Duodenal mucosa (tissue), 2 donors: ENCODE measurements around the gene NEMP2.

Experiments
- H3K27ac ChIP-seq: one replicate; pipeline ENCODE4 v1.7.0; 2013; ENCODE audit warnings: low read depth, low read length
- H3K27me3 ChIP-seq, 2 donors: one replicate each; pipeline ENCODE4 v1.7.0; 2013; ENCODE audit warnings: low read length in 2 of 2, control low read depth in 1 of 2; ENCODE audit not compliant: insufficient read depth in 2 of 2, control insufficient read depth in 1 of 2
- H3K36me3 ChIP-seq, 2 donors: one replicate each; pipeline ENCODE4 v1.7.0; 2013; ENCODE audit warnings: low read length in 2 of 2, control low read depth in 1 of 2; ENCODE audit not compliant: insufficient read depth in 2 of 2, control insufficient read depth in 1 of 2
- H3K4me1 ChIP-seq, 2 donors: one replicate each; pipeline ENCODE4 v1.7.0; 2013; ENCODE audit warnings: low read length in 2 of 2, control low read depth in 1 of 2; ENCODE audit not compliant: insufficient read depth in 2 of 2, control insufficient read depth in 1 of 2
- H3K4me3 ChIP-seq, 2 donors: one replicate each; pipeline ENCODE4 v1.7.0; 2013; ENCODE audit warnings: low read length in 2 of 2, low read depth in 1 of 2
- H3K9ac ChIP-seq, 2 donors: one replicate each; pipeline ENCODE4 v1.7.0; 2013; ENCODE audit warnings: low read length in 2 of 2, low read depth in 1 of 2
- H3K9me3 ChIP-seq, 2 donors: one replicate each; pipeline ENCODE4 v1.7.0; 2013; ENCODE audit warnings: low read length in 2 of 2, control low read depth in 1 of 2; ENCODE audit not compliant: control insufficient read depth in 1 of 2

The NEMP2 gene

DNA sequence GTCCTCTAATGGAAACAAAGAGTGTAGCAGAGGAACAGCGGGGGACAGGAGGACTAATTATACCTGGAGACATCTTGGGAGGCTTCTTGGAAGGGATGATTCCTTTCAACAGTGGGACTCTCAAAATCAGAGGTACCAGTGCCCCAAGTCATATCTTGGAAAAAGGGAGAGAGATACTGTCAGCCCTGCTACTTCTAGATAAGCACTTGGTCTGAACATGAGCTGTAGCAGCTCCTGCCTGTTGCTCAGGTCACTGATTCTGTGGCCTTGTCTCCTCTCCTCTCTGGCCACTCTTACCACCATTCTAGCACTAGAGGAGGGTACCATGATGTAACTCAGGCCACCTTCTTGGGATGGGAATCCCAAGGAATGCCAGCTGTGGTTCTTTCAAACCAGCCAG lies 71.9 kb downstream of the NEMP2 start:
- no peak overlapping the region for H3K9ac ChIP-seq
- peaks cover 5% of the 10 kb centered on the region in 2 donors for H3K4me1 ChIP-seq
- no peaks in the 10 kb centered on the region for H3K9me3 ChIP-seq
- H3K27me3 ChIP-seq, result no peaks in the 10 kb centered on the region
- no peak overlapping the region for H3K4me3 ChIP-seq
- H3K27ac ChIP-seq, result no peak overlapping the region
- H3K36me3 ChIP-seq, result no peaks in the 10 kb centered on the region

DNA sequence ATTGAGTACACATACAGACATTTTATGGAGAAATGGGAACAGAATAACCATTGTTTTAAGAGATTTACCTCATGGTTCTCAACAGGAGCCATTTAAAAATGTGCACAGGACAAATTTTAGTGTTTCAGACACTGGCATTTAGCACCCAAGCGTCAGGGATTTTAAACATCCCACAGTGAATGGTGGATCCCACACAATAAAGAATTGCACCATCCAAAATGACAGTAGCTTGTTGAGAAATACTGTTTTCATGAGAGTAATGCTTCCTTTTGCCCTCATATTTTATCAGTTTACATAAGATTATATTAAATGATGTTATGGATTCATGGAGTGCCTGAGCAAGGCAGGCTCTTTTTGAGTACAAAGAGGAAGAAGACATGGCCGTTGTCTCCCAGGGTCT lies 72.3 kb downstream of the NEMP2 start:
- peaks cover 5% of the 10 kb centered on the region in 2 donors for H3K4me1 ChIP-seq
- no peak overlapping the region for H3K4me3 ChIP-seq
- no peak overlapping the region for H3K27ac ChIP-seq
- H3K36me3 ChIP-seq, result no peaks in the 10 kb centered on the region
- no peak overlapping the region for H3K9ac ChIP-seq
- H3K27me3 ChIP-seq, result no peaks in the 10 kb centered on the region
- H3K9me3 ChIP-seq, result no peaks in the 10 kb centered on the region

DNA sequence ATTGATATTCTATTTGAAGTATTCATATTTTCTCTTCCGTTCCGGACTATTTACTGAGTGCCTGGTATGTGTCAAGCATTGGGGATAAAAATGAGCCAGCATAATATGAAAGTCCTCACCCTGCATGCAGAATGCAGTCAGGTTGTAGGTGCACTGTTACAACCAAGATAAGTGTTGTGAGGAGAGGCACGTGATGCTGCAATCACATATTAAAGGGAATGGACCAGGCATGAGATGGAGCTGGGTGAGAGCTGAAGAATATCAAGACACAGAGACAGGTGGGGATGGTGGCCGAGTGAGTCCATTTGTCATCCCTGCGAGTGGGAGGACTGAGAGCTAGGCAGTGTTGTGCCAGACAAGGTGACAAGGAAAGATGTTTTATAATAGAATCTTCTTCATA lies 74.0 kb downstream of the NEMP2 start:
- no peak overlapping the region for H3K27ac ChIP-seq
- no peak overlapping the region for H3K9ac ChIP-seq
- peaks cover 5% of the 10 kb centered on the region in 2 donors for H3K4me1 ChIP-seq
- H3K4me3 ChIP-seq, result no peak overlapping the region
- H3K27me3 ChIP-seq, result no peaks in the 10 kb centered on the region
- H3K36me3 ChIP-seq, result no peaks in the 10 kb centered on the region
- no peaks in the 10 kb centered on the region for H3K9me3 ChIP-seq

DNA sequence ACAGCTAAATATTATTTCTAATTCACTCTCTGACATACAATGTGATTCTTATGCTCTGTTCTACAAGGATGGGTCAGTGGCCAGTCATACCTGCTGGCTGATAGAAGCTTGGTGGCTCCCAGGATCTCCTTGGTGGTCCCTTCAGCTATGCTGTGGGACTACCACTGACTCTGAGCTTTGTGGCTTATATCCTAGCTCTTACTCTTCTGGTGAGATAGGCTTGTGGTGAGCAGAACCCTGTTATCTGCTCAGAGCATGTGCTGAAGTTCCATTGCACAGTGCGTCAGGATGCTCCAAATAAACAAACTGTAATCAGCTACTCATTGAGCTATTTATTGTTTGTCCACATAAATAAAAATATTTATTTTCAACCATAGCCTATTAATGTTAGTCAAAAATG lies 74.6 kb downstream of the NEMP2 start:
- no peak overlapping the region for H3K9ac ChIP-seq
- no peak overlapping the region for H3K27ac ChIP-seq
- H3K36me3 ChIP-seq, result no peaks in the 10 kb centered on the region
- H3K4me1 ChIP-seq, result peaks cover 5% of the 10 kb centered on the region in 2 donors
- no peaks in the 10 kb centered on the region for H3K9me3 ChIP-seq
- H3K4me3 ChIP-seq, result no peak overlapping the region
- no peaks in the 10 kb centered on the region for H3K27me3 ChIP-seq

DNA sequence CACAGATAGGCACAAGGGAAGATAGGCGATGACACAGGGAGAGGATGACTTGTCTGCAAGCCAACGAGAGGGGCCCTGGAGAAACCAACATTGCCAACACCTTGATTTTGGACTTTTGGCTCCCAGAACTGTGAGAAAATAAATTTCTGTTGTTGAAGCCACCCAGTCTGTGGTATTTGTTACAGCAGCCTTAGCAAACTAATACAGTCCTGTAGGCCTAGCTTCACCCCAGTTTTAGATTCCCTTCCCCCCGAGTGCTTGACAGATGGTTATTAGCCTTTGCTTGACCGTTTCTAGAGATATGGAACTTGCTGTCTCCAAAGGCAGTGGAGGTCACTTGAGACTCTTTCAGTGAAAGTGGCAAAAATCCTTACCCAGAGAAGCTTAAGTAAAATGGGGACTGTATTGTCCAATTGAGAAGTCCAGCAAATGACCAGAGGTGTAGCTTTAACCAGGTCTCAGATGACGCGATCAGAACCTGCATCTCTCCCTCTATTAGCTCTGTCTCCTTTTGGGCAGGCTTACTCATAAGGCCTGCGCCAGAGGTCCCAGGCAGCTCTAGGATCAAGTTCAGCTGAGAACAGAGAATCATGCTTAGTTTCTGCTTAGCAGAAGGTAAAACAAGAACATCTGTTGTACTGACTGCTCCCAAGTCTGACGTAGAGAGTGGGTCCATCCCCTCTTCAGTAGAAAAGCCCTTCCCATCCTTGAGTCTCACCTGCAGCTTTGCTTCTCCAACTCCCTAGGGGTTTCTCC lies 76.0 kb downstream of the NEMP2 start:
- no peak overlapping the region for H3K27ac ChIP-seq
- no peaks in the 10 kb centered on the region for H3K9me3 ChIP-seq
- no peaks in the 10 kb centered on the region for H3K36me3 ChIP-seq

DNA sequence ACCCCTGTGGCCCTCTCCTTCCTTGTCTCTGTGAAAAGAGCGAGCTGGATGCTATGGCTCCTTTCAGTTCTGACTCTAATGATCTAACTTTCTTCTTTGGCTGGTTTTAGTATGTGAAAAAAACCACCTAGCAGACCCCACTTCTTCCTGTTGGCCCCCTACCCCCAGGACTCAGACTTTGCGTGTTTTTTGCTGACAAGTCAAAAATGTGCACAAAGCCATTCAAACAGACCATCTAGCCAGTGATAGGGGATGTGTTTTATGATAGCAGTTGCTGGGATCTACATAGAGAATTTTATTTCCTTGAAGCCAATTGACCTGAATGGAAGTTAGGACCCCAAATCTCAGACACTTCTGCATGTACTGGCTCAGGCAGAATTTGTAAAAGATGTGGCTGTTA lies 77.3 kb downstream of the NEMP2 start:
- no peaks in the 10 kb centered on the region for H3K9me3 ChIP-seq
- no peaks in the 10 kb centered on the region for H3K27me3 ChIP-seq
- no peak overlapping the region for H3K9ac ChIP-seq
- H3K27ac ChIP-seq, result no peak overlapping the region
- H3K4me3 ChIP-seq, result no peak overlapping the region
- peaks cover 0 to 5% of the 10 kb centered on the region in 2 donors for H3K4me1 ChIP-seq
- H3K36me3 ChIP-seq, result no peaks in the 10 kb centered on the region

More for the DNA sequence above, 76.0 kb downstream of the NEMP2 start:
- H3K4me1 ChIP-seq, result peaks cover 0 to 5% of the 10 kb centered on the region in 2 donors
- no peak overlapping the region for H3K4me3 ChIP-seq
- no peaks in the 10 kb centered on the region for H3K27me3 ChIP-seq
- H3K9ac ChIP-seq, result no peak overlapping the region

DNA sequence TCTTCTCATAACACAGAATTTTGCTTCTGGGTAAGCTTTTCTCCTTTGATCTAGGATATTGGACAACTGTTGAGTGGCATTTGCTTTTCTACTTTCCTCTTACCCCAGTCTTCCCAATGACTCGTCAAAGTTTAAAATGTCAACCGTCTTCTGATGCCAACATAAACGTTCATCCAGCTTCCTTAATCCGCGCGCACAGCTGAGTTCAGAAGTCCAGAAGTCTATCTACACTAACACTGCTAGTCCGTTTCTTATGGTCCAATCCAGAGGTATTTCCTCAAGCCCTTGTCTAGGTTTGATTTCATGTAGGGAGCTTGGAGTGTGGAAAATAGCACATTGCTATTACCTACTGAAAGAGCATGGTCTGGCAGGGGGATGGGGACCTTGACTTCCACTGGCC lies 77.7 kb downstream of the NEMP2 start:
- Histone ChIP-seq H3K27ac (no peak overlapping the region), H3K9ac (no peak overlapping the region), H3K4me1 (peaks cover 0 to 5% of the 10 kb centered on the region in 2 donors)

DNA sequence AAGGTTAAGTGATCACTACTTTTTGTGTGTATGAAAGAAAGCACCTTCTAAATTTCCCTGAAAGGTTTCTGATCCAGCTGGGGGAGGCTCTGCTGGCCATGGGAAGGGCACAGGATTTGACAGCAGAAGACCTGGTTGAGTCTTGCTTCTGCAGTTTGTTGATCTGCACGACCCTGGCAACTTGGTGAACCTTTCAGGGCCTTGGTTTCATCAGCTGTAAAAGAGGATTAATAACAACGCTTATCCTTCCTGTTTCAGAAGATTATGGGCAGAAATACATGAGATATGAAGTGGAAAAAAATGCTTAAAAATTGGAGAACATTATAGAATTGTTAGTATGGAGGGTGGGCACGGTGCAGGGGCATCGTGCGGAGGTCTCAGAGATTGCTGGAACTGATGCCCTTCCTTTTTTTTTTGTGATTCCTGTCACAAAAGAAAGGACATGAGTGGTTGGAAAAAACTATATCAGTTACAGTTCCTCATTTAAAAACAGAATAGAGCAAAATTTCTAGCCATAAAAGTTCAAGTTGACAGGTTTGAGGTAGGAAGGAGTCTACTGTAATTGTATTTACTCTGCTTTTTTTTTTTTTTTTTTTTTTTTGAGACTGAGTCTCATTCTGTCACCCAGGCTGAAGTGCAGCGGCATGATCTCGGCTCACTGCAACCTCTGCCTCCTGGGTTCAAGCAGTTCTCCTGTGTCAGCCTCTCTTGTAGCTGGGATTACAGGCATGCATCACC lies 79.0 kb downstream of the NEMP2 start:
- Histone ChIP-seq H3K9ac (no peak overlapping the region), H3K36me3 (no peaks in the 10 kb centered on the region), H3K4me1 (peaks cover 0 to 5% of the 10 kb centered on the region in 2 donors), H3K27ac (no peak overlapping the region), H3K27me3 (no peaks in the 10 kb centered on the region), H3K4me3 (no peak overlapping the region), H3K9me3 (no peaks in the 10 kb centered on the region)

More for the DNA sequence above, 77.7 kb downstream of the NEMP2 start:
- Histone ChIP-seq H3K4me3 (no peak overlapping the region), H3K27me3 (no peaks in the 10 kb centered on the region), H3K36me3 (no peaks in the 10 kb centered on the region), H3K9me3 (no peaks in the 10 kb centered on the region)

DNA sequence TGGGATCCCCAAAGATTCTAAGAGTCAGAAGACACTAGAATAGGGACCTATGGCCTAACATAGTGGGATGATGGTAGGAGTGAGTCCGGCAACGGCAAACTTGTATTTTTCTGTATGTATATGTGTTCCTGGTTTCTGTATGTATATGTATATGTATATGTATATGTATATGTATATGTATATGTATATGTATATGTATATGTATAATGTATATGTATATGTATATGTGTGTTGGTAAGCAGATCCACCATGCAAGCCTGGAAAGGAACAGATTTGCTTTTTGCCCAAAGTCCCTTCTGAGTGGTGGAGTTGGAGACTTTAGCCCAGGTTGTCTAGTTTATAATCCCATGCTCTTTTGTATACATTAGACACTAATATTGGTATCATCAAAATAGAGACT lies 79.7 kb downstream of the NEMP2 start:
- Histone ChIP-seq H3K4me1 (peaks cover 0 to 5% of the 10 kb centered on the region in 2 donors), H3K4me3 (no peak overlapping the region), H3K9ac (no peak overlapping the region), H3K27ac (no peak overlapping the region), H3K36me3 (no peaks in the 10 kb centered on the region), H3K27me3 (no peaks in the 10 kb centered on the region), H3K9me3 (no peaks in the 10 kb centered on the region)
